GM10847 (cell line): ENCODE data around the gene ABCA6.

Experiments used
- POLR2A ChIP-seq: IDR thresholded peaks from 2 replicates; pipeline ENCODE4 v1.6.1; 2011; ENCODE audit not compliant: insufficient read length; ENCODE audit errors: extremely low read depth

The ABCA6 gene

GRCh38 chr17:69154267-69154666 is 12.6 kb upstream of the ABCA6 start:
- TF ChIP-seq POLR2A, result no peak

GRCh38 chr17:69150333-69150732 is 8.6 kb upstream of the ABCA6 start:
- no peak for TF ChIP-seq POLR2A

- no peak for TF ChIP-seq POLR2A
Measured at GRCh38 chr17:69147460-69147859, 5.8 kb upstream of the ABCA6 start.

GRCh38 chr17:69144331-69145255 is 2.9 kb upstream of the ABCA6 start:
- TF ChIP-seq POLR2A, result no peak

- TF ChIP-seq POLR2A, result no peak
Measured at GRCh38 chr17:69143683-69144231, 2.1 kb upstream of the ABCA6 start.

- TF ChIP-seq POLR2A, result no peak
Measured at GRCh38 chr17:69143151-69143550, 1.5 kb upstream of the ABCA6 start.

- TF ChIP-seq POLR2A, result no peak
Measured at GRCh38 chr17:69142175-69142802, 594 bp upstream of the ABCA6 start.

GRCh38 chr17:69134112-69134511 is 7.6 kb downstream of the ABCA6 start:
- TF ChIP-seq POLR2A, result no peak

- no peak for TF ChIP-seq POLR2A
Measured at GRCh38 chr17:69130627-69131296, 10.9 kb downstream of the ABCA6 start.

- TF ChIP-seq POLR2A, result no peak
Measured at GRCh38 chr17:69123626-69124025, 18.1 kb downstream of the ABCA6 start.

GRCh38 chr17:69122065-69122464 is 19.6 kb downstream of the ABCA6 start:
- no peak for TF ChIP-seq POLR2A

GRCh38 chr17:69117855-69118784 is 23.6 kb downstream of the ABCA6 start:
- no peak for TF ChIP-seq POLR2A

GRCh38 chr17:69111794-69112193 is 29.9 kb downstream of the ABCA6 start:
- no peak for TF ChIP-seq POLR2A

- no peak for TF ChIP-seq POLR2A
Measured at GRCh38 chr17:69105907-69106730, 35.6 kb downstream of the ABCA6 start.
